SK-N-SH (cell line): Measurements from ENCODE around the gene ATAD1.

Experiments used
- CTCF ChIP-seq: fragments of 200-600 bp; sonication (generic); IDR thresholded peaks from 2 replicates; pipeline ENCODE4 v1.6.1; 2017; ENCODE audit warnings: antibody characterized with exemption, mild to moderate bottlenecking, moderate library complexity
- EZH2phosphoT487 ChIP-seq: fragments of 200-600 bp; sonication (generic); IDR thresholded peaks from 2 replicates; pipeline ENCODE4 v1.6.1; 2017; ENCODE audit warnings: low read depth, mixed run types, mild to moderate bottlenecking, antibody characterized with exemption, moderate library complexity, borderline replicate concordance

GRCh38 chr10:87790185-87790584 lies 27.8 kb downstream of the ATAD1 start:
- TF ChIP-seq CTCF (no peak), EZH2phosphoT487 (no peak)
